Measurements from ENCODE around the gene CES3.

Gene CES3, protein sequence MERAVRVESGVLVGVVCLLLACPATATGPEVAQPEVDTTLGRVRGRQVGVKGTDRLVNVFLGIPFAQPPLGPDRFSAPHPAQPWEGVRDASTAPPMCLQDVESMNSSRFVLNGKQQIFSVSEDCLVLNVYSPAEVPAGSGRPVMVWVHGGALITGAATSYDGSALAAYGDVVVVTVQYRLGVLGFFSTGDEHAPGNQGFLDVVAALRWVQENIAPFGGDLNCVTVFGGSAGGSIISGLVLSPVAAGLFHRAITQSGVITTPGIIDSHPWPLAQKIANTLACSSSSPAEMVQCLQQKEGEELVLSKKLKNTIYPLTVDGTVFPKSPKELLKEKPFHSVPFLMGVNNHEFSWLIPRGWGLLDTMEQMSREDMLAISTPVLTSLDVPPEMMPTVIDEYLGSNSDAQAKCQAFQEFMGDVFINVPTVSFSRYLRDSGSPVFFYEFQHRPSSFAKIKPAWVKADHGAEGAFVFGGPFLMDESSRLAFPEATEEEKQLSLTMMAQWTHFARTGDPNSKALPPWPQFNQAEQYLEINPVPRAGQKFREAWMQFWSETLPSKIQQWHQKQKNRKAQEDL

DNA sequence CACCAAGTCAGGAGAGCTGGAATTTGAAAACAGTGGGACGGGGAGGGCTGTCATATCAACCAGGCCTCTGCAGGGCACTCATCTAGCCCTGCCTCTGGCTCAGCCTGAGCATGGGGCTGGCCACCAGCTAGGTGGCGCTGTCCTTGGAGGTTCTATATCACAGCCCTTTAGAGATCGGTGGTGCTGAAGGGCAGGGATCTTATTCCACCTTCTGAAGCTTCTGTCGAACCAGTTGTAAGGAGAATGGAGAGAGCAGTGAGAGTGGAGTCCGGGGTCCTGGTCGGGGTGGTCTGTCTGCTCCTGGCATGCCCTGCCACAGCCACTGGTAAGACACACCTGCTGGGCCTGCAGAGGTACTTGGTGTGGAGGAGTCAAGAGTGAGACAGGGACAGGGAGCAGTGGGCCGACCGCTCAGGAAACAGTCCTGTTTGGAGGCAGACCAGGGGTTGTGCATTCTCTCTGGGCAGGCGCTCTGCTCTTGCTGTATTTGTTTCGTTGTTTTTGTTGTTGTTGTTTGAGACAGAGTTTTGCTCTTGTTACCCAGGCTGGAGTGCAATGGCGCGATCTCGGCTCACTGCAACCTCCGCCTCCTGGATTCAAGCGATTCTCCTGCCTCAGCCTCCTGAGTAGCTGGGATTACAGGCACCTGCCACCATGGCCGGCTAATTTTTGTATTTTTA lies at the start of gene CES3:
CES3 (plus strand) TSS at position 202 of the 680 bp plus-strand sequence; CDS start at position 244, 42 bp downstream.
- peak; percentile 81 for DNase-seq (ENCODE audit: low read depth)

DNA sequence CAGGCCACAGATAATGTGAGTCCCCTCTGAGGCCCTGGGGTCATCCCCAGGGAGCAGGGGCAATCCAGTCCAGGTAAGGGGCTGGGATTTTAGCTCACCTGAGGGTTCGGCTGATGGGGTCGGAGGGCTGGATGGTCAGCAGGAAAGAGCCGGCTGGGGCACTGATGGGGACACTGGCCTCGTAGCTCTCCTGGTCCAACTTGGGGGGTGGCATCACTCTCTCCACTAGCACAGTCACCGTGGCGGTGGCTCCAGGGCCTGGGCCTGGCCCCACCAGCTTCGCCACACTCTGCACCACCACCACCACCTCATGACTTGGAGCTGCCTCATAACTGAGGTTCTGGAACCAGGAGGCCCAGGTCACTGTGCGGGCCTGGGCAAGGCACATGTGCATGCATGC lies 49.3 kb upstream of the CES3 start:
- no peak for DNase-seq (ENCODE audit: low read depth)

DNA sequence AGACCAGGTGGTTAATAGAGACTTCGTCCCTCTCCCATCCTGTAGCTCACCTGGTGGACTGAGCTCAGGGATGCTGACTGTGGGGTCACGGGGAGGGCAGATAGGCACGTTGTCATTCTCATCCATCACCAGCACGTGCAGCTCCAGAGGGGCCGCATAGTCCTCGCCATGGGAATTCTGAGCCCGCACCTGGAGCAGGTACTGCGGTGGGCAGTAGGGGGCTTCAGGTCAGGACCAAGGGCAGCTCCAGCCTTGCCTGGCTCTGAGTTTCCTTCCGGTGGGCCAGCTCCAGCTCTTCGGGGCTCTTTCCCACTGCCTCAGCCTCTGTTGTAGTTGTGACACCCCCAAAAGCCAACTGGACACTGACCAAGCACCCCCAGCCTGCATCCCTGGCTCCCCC lies 48.0 kb upstream of the CES3 start:
- no peak for DNase-seq (ENCODE audit: low read depth)

DNA sequence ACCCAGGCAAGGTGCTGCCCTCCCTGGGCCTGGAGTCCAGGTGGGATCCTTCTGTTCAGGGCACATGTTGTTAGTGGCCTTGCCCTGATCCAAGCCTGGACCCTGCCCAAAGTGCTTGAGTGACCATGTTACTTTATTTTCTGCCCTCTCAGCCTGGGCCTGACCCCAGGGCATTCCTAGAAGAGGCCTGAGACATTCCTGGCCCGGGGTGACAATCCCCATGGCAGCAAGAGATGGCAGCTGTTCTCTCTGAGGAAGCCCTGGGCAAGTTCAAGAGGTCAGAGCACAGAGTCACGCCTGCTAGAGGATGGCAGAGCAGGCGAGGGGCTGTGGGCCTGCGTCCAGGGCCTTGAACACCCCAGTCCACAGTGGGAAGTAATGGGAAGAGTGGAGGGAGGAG lies 47.4 kb upstream of the CES3 start:
- no peak for DNase-seq (ENCODE audit: low read depth)

DNA sequence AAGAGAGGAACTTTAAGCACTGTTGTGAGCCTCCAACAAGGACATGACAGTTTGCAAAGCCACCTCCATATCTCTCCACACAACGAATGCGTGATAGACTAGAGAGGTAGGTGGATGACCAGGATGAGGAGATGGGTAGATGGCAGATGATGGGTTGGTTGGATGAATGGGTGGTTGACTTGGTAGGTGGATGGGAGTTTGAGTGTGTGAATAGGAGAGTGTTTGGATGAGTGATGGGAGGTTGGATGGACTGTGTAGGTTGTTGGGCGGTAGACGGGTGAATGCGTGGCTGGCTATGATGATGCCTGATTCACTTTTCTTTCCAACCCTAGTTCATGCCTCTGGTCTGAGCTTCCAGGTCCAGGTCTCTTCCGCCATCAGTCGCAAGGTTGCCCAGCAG lies 46.5 kb upstream of the CES3 start:
- DNase-seq (ENCODE audit: low read depth) = no peak

DNA sequence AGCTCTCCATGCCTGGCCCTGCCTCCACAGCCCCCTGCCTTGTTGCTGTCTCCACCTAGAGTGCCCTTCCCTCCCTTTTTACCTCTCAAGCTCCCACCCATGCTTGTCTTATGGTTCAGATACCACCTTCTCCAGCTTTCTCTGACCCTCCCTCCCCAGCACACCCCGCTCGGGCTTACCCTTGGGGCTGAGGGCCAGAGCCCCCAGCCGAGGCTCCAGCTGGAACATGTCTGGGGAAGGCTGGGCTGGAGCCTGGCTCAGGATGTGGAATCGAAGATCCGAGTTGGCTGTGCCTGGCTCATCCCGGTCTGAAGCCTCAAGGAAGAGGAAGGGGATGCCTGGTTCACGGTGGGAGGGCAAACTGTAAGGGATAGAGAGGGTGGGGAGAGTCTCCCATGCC lies 46.0 kb upstream of the CES3 start:
- no peak for DNase-seq (ENCODE audit: low read depth)

DNA sequence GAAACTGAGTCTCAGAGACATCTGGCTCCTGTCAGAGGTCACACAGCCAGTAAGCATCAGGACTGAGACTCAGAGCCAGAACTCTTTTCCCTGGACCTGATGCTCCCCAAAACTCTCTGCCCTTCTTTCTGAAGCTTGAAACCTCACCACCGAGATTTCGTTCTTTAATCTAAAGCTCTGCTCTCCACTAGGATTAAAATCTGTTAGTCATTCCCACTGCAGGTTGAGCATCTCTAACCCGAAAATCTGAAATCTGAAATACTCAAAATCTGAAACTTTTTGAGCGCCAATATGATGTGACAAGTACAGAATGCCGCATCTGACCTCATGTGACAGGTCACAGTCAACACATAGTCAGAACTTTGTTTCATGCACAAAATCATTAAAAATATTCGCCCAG lies 44.5 kb upstream of the CES3 start:
- DNase-seq (ENCODE audit: low read depth) = no peak

DNA sequence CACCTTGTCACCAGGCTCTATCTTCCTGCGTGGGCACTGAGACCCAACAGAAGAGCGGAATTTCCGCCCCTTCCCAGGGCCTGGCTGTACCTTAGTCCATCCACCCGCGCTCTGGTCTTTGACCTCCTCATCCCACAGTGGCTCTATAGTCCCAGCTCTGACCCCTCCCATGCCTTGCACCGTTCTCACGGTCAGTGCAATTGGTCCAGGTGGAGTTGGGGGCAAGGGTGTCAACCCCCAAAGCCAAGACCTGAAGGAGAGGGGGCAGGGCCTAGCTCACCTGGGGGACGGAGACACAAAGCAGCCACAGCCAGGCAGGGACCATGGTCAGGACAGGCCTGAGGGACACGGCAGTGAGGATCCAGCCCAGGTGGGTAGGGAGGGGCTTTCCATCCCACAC lies 43.3 kb upstream of the CES3 start:
- no peak for DNase-seq (ENCODE audit: low read depth)

DNA sequence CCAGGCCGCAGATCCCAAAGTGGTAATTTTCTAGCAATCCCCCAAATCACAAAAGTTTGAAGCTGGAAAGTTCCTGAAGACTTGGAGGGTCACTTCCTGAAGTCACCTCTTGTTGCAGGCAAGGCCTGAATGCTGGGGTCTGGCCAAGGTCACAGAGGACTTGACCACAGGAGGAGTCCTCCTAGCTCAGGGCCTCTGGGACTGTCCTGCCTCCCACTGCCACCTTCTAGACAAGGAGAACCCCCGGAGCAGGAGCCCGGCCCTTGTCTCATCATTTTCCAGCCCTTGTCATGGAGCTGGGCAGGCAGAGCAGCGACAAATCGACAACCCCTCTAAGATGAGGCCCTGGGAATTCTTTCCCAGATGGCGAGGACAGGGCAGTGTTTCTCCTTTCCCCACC lies 42.7 kb upstream of the CES3 start:
- DNase-seq (ENCODE audit: low read depth) = no peak

DNA sequence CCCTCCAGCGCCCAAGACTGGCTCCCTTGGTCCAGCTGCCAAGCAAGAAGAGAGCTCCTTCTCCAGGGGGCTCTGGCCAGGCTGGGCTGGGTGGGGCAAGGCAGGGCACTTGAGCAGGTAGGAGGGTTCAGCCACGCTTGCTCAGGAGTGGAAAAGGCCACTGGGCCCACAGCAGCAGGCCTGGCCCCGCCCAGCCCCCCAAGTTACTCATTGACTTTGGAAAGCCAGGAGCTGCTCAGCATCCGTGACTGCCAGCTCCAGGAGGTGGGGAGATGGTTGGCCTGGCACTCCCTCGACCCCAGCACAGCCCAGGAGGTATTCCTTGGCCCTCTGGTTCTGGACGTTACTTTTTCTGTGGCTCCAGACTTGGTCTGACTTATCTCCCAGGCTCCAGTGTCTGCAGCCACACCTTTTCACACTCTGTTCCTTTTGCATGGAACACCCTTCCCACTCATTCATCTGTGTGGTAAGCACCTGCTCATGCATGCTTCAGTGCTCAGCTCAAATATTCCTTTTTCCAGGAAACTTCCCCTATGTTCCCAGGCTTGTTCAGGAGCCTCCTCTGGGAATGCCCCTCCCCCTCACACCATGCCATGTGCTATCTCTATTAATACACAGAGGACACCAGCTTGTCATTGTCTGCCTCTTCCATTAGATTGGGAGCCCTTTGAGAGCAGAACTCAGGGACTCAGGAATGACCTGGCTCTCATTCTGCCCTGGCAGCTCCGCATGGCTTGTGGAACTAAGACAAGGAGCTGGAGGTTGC lies 42.1 kb upstream of the CES3 start, which contains the start of gene CDH16:
CDH16 (minus strand) TSS at position 83 of the 766 bp plus-strand sequence. CDS start 820 bp downstream, outside the sequence.
- DNase-seq (ENCODE audit: low read depth) = no peak

DNA sequence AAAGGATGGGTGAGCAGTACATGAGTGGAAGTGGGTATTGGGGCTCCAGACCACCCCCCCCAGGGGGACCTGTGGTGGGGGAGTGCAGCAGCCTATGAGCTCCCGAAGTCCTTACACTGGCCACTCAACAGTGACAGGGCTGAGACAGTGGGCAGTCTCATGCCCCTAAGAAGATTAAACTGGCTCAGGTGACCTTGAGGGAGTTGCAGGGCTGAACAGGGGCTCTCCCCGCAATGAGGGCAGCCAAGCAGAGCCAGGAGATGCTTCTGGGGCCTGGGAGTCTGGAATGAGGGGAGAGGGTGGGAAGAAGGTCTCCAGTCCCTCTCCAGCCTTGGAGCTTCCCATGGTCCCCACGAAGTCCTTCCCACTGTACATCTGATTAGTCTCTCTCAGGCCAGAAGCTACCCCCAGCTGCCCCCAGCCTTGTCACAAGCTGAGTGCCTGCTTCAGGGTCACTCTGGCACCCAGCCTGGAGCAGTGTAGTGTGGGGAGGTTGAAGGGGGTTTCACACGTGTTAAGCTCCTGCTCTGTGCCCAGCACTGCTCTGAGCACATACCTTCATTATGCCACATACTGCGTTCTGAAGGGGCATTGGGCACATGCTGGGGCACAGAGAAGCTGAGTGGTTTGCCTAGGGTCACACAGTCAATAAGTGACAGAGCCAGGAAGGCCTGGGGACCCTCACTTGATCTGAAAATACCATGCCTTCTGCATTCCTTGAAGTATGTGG lies 41.3 kb upstream of the CES3 start:
- DNase-seq (ENCODE audit: low read depth) = no peak

DNA sequence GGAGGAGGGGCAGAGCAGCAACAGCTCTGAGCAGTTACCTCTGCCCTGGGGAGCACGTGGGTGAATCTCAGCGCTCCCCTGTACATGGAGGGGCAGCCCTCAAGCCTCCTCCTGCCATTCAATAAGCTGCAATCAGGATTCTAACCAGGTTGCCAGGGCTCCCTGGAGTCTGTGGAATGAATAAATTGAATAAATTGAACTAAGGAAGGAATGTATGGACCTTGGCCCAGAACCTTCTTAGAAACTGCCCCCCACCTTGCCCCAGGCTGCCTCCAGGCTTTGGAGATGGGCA lies 40.8 kb upstream of the CES3 start:
- DNase-seq (ENCODE audit: low read depth) = no peak

DNA sequence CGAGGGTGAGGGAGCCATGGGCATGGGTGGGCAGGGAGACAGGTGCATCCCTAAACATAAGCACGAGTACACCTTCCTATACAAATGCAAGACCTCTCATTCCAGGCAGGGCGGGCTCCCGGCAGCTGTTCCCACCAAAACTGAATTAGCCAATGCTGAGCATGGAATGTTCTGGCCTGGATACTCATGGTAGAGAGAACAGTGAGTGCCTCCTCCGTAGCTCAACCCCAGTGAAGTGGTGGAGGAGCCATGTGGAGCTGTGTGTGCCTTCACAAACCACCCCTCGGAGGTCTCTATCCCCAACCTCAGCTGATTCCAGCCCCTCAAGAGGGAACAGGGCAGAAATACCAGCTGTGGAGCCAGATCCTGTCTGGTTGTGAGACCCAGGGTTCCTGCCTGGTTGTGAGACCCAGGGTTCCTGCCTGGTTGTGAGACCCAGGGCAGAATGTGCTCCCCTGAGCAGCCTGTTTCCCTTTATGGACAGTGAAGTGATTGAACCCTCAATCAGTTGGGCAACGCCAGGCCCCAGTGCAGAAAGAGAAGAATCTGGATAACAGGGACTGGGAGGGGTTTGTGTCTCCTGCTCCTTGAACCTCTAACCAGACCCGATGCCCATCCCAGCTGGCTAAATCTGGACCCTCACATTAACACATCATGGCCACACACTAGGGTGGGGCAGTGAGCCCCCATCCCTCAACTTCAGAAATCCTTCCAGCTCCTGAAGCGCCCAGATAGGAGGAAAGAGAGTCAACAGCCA lies 40.0 kb upstream of the CES3 start:
- no peak for DNase-seq (ENCODE audit: low read depth)

DNA sequence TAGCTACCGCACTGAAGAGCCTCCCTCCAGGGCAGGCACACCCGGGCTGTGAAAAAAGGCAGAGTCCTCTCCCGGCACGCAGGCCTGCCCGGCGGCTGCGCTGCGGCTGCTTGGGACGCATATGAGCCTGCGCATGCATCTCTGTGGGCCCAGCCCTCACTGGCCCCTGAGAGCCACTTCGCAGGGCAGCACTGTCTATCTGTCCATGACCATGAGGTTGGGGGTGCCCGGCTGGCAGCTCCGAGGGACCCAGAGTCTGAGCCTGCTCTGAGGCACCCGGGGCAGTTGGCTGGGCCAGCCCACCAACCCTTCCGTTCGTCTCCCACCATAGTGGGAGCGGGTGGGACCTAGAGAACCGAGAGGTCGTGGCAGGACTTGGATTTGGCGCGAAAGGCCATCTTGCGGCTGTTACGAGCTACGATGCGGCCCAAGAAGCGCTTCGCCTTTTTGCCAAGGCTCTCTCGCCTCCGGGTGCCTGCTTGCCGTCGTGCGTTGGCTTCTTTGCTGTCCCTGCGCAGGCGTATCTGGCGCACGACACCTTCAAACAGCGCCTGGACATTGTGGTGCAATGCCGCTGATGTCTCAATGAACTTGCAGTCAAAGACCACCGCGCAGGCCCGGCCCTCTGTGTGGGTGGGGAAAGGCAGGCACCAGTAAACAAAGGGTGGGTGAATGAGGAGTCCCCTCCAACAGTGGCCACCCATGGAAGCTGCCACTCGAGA lies 39.2 kb upstream of the CES3 start:
- DNase-seq (ENCODE audit: low read depth) = no peak

DNA sequence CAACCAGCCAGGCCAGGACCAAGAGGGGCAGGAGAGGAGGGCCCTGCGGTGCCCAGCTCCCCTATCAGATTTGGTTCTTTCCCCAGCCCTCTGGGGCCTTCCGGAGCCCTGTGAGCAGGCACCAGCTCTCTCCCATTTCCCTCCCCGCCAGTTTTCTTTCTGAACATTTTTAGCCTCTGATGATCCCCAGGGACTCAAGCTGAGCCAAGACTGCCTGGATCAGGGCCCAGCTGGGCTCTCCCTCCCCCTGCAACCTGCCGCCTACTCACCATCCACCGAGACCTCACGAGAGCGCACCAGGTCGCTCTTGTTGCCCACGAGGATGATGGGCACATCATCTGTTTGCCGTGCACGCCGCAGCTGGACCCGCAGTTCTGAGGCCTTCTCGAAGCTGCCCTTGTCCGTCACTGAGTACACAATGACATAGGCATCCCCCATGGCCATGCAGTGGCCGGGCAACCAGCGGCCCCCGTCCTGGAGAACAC lies 37.8 kb upstream of the CES3 start:
- no peak for DNase-seq (ENCODE audit: low read depth)

DNA sequence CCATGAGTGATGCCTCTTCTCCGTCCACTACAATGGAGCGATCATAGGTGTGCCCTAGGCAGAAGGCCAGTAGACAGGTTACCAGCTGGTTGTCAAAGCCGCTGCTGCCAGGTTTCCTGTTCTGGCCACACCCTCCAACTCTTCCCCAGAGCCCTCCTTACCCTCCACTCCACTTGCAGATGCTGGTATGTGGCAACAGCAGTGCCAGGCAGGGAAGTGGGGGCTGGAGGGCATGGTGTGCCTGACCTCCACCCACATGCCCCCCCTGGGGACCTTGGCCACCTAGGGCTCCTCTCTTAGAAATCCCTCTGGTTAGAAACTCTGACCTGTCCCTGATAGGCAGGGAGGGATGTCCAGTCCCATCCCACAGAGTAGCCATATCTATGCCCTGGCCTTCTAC lies 37.2 kb upstream of the CES3 start:
- no peak for DNase-seq (ENCODE audit: low read depth)

DNA sequence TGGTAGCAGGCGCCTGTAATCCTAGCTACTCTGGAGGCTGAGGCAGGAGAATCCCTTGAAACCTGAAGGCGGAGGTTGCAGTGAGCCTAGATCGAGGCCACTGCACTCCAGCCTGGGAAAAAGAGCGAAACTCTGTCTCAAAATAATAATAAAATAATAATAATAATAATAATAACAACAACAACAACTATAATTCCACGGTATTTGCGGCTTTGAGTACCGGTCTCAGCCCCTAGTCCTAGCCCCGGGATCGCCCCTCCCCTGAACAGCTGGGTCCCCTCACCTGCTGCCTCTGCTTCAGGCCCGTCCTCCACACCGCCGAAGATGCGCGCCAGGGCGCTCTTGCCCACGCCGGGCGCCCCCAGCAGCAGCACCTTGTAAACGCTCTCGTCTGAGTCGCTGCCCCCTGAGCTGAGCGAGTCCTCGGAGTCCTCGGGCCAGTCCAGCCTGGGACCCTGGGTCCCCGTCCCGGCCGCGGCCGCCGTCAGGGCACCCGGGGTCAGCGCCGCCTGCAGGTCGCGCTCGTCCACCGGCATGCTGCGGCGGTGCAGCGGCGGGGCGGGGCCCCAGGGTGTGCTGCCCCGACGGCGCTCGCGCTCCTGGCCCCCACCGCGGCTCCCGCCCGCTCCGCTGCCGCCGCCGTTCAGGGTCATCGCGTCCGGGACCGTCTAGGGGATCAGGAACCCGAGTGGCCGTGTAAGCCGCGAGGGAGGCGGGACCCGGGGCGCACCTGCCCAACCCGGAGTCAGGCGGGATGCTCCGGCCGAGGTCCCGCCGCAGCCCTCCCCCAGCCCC lies 36.3 kb upstream of the CES3 start:
- peak; percentile 37 for DNase-seq (ENCODE audit: low read depth)

DNA sequence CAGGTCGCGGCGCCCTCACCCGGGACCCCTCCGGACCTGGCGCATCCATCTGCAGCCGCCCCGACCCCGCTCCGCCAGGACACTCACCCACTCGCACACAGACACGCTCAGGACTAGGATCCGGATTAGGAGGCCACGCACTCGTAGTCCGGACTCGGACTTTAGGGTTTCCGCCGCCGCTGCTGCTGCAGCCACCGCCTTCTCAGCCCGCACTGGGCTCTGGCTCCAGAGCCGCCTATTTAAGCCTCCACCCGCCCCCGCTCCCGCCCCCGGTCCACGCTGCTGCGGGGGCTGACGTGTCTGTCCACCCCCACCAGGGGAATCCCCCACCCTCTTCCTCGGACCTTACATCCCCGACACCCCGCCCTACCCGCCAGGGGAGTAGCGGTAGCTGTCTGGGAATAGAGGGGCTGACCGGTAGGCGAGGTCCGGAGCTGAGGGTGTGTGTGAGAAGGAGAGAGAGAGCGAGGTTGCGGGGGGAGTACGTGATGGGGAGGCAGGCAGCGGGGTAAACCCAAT lies 35.7 kb upstream of the CES3 start, which contains the start of gene RRAD:
RRAD (minus strand) TSS at position 214 of the 519 bp plus-strand sequence. CDS start 356 bp downstream, outside the sequence.
- DNase-seq (ENCODE audit: low read depth) = peak; percentile 56

All from ELR (cell line).